GM10248 (cell line): ENCODE results near the gene SFT2D3.

Experiments used
- CTCF ChIA-PET: fragments of 300-600 bp; sonication (Branson Sonifier 250); formaldehyde crosslinking; extraction: SDS; loops from one replicate; lab custom pipeline; 2021; ENCODE audit warnings: antibody characterized with exemption; lab: Yijun Ruan, JAX
- POLR2A ChIA-PET: fragments of 350-650 bp; sonication (Branson Sonifier 250); formaldehyde crosslinking; extraction: SDS; loops from one replicate; lab custom pipeline; 2020; ENCODE audit warnings: antibody characterized with exemption; lab: Yijun Ruan, JAX
- DNase-seq: peaks from one replicate; pipeline ENCODE4 v3.0.0; 2012; ENCODE audit errors: extremely low spot score
- TF ChIP-seq, protein P1 (sequence below): IDR thresholded peaks from 2 replicates; pipeline ENCODE4 v1.5.1; 2012; ENCODE audit warnings: mild to moderate bottlenecking, low read depth; ENCODE audit errors: extremely low read depth, missing control alignments, control extremely low read depth

The SFT2D3 gene

DNA sequence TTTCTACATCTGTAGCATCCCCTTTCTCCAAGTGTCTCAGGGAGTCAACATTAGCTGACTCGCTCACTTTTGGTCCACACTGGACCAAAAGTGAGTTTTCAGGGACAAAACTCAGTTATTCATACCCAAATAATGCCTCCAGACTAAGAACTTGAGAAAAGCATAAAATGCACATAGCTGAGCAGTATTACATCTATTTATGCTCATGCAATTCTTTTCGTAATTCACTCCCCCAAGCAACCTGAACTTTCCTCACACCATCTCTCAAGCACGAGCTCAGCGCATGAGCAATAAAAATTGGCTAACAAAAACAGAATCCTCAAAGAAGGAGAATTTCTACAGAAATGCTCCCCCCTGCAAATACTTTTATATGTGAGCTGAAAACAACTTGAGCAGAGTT, 17.0 kb downstream of the SFT2D3 start:
- POLR2A ChIA-PET = no interaction called here
- CTCF ChIA-PET = interaction anchor here (1.1 to 1.2 kb wide), 3 partner anchors 9 to 27 kb away, joined by 3 read pairs; no protein-coding TSS in a partner anchor
- TF ChIP-seq, protein P1, sequence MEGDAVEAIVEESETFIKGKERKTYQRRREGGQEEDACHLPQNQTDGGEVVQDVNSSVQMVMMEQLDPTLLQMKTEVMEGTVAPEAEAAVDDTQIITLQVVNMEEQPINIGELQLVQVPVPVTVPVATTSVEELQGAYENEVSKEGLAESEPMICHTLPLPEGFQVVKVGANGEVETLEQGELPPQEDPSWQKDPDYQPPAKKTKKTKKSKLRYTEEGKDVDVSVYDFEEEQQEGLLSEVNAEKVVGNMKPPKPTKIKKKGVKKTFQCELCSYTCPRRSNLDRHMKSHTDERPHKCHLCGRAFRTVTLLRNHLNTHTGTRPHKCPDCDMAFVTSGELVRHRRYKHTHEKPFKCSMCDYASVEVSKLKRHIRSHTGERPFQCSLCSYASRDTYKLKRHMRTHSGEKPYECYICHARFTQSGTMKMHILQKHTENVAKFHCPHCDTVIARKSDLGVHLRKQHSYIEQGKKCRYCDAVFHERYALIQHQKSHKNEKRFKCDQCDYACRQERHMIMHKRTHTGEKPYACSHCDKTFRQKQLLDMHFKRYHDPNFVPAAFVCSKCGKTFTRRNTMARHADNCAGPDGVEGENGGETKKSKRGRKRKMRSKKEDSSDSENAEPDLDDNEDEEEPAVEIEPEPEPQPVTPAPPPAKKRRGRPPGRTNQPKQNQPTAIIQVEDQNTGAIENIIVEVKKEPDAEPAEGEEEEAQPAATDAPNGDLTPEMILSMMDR = no peak

DNA sequence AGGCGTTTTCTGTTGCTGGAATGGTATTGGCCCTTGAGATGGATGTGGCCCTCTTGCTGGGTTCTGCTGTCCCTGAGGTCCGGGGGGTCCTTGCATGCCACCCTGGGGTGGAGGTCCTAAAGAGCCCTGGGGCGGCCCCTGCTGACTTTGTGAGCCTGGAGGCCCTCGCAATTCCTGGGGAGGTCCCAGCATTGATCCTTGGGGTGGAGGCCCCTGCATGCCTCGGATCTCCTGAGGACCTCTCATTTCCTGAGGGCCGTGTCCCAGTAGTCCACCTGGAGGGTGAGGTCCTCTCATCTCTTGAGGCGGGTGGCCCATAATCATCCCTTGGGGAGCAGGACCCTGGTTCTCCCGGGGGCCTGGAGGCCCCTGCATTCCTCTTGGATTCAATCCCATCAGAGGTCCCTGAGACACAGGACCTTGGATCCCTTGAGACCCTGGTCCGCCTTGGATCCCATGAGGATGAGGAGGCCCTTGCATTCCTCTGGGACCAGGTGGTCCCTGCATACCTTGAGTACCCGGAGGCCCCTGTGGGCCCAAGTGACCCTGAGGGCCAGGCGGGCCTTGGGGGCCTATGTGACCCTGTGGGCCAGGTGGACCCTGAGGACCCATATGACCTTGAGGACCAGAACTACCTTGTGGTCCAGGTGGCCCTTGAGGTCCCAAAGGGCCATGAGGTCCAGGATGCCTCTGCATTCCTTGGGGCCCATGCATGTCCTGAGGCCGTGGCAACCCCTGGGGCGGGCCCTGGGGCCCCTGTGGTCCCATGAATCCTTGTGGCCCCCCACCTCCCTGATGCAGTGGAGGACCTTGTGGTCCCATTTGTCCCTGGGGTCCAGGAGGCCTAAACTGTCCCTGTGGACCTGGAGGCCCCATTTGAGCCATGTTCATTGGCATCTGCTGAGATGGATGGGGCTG, 18.3 kb downstream of the SFT2D3 start:
- TF ChIP-seq, protein P1 = no peak
- CTCF ChIA-PET = no interaction called here
- POLR2A ChIA-PET = no interaction called here
- no peak for DNase-seq

More for the DNA sequence above, 17.0 kb downstream of the SFT2D3 start:
- DNase-seq = no peak

DNA sequence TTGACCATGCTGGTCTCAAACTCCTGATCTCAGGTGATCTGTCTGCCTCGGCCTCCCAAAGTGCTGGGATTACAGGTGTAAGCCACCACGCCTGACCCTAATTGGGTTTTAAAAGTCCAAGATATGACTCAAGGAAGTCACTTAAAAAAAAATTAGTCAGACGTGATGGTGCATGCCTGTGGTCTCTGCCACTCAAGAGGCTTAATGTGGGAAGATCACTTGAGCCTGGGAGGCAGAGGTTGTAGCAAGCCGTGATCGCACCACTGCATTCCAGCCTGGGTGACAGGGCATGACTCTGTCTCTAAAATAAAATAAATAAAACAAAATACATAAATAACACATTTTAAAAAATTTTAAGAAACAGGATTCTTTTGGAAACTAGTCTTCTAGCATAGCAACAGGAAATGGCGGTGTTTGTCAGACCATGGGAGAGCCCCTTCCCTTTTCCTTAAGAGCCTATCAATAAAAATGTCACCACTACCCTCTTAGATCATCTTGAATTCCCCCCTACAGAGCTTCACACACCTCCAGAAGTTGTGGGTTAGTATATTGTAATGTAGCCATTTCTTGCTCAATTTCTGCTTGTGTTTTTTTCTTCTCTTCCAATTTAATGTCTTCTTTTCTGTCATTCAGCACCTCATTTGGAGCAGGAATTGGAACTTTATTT, 20.1 kb downstream of the SFT2D3 start:
- ChIA-PET CTCF (no interaction called here), POLR2A (no interaction called here)
- TF ChIP-seq, protein P1 = no peak
- DNase-seq = no peak

DNA sequence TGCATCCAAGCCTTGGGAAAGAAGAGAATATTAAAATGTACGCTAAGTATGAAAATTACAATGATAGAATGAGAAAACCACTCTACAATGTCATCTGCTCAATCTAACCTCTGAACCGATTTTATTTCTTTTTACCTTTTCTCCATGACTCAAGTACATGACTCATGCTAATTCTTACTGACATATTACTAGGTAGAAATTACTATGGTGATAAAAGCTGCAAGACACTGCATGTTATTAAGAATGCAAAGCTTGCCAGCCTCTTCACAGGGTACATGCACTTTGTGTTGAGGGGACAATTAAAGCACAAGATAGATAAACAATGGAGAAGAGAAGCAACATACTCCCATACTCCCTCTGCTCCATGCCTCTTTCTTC, 20.7 kb downstream of the SFT2D3 start:
- DNase-seq = no peak
- ChIA-PET POLR2A (no interaction called here), CTCF (no interaction called here)
- TF ChIP-seq, protein P1 = no peak

DNA sequence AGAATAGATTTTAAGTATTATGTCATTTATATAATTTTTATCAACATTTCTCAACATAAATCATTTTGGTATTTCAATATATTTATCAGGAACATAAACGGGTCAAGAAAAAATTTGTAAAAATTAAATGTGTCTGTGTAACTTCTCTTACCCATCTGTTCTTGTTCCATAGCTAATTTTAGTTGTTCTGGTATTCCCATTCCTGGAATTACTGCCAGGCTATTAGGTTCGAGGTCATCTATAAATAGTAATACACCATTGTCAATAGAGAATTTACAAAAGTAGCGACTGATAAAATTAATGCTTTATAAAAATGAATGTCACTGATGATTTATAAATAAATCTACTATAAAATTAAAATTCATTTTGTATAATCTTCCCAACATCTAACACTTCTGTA, 21.5 kb downstream of the SFT2D3 start:
- DNase-seq = no peak
- TF ChIP-seq, protein P1 = no peak
- ChIA-PET CTCF (no interaction called here), POLR2A (interaction anchor here (0.6 kb wide), 1 partner anchor 15 kb away, joined by 6 read pairs; no protein-coding TSS in a partner anchor)

DNA sequence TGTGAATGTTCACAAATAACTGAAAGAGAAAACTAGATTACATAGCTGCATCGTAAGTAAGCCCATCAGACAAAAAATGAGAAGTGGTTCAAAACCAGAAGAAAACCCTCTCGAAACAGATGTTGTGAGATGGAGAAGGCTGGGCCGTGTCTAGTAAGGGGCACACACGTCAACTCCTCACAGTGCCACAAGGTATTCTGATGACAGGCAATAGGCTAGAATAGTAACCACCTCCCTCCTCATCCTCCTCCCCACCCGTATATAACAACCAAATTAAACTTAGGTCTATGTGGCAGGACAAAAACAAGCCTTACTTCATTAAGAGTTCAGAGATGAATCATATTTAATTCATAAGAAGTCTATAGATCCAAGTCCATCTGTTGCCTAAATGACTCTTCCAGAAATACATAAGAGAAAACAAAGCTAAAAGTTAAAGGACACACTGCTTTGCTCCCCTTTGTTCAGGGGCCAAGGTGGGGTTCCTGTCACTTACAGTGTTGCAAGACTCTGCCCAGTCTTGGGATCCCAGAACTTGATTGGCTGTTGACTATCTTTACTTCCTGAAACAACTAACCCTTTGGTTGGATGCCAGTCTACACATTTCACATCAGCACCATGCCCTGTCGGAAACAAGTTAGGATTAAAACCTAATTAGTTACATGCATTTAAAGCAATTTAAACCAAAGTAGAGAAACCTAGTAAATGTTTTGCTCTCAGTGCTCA, 25.0 kb downstream of the SFT2D3 start:
- ChIA-PET CTCF (interaction anchor here (1.0 kb wide), 2 partner anchors 13 to 24 kb away, joined by 3 read pairs; no protein-coding TSS in a partner anchor), POLR2A (no interaction called here)
- TF ChIP-seq, protein P1 = no peak
- no peak for DNase-seq
